ENCODE data around the gene PTPRG.

PTPRG gene

DNA sequence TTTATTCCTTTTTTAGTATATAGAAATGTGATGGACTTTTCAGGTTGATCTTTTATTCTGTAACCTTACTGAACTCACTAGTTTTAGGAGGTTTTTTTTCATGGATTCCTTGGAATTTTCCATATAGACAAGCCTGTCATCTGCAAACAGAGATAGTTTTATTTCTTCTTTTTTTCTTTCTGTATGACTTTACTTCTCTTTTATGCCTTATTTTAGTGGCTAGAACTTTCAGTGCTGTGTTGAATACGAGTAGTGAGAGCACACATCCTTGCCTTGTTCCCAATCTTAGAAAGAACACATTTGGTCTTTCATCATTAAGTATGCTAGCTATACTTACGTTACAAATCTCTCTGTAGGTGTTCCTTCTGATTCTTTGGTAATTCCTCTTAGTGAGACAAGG is 336.5 kb downstream of the PTPRG start:
- no peak for DNase-seq (ENCODE audit: low read depth)

DNA sequence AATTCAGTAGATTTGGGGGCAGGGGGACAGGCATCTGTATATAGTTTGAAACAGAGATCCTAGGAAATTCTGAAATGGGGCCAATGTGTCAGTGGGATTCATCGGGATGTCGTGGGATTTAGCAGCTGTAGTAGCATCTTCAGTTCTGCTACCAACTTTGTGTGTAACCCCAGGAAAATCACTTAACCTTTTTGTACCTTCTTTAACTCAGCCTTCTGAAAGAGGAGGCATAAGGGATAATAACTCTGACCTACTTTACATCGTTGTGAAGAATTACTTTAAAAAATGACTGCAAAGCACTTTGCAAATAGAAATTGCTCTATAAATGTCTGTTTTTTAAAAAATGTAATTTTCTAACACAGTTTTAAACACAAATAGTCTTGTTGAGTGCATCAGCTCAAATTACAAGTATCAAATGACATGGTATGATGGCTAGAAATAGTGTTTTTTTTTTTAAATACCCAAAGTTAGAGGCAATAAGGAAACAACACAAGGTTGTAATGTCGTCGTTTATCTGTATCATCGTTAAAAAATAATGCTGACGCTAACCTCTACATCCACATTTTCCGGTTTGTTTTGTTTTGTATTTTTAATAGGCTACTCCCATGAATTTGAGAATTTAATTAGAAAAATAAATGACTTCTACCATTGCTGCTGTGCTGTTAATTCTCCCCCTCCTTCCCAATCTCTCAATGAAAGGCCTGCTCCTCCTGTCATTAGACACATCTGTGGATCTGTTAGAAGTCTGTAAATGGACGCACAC is 338.5 kb downstream of the PTPRG start:
- DNase-seq (ENCODE audit: low read depth) = no peak

DNA sequence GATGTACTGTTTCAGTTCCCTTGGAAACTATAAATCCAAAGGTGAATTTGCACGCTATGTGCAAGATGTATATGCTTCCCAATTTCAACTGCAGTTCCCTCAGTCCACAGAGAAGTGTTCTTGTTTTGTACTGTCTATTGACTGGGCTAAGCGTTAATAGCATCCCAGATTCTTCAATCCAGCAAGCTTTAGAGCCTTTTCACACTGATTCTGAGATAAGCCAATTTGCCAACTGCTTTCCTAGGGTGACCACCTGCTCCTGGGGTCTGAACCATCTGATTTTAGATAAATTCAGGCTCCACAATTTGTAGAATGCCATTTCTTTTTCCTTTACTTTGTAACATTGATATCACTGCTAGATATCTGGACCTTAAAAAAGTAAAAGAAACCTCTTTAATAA is 340.1 kb downstream of the PTPRG start:
- no peak for DNase-seq (ENCODE audit: low read depth)

DNA sequence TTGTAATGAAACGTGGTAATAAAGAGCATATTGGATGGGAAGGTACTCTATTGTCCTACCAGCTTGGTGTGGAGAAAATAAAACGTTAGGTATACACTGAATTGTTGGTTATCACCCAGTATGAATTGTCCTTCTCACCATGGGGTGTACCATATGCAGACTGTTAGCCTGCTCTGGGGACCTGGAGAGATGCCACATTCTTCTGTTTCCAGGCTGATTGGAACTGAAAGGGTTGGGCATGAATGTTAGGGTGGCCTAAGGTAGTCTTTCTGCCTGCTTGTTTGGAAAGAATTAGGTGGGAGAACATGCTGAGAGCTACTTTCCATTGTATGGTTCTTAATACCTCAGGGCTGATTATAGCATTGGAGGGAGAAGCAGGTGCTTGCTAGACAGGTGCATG is 340.6 kb downstream of the PTPRG start:
- no peak for DNase-seq (ENCODE audit: low read depth)

DNA sequence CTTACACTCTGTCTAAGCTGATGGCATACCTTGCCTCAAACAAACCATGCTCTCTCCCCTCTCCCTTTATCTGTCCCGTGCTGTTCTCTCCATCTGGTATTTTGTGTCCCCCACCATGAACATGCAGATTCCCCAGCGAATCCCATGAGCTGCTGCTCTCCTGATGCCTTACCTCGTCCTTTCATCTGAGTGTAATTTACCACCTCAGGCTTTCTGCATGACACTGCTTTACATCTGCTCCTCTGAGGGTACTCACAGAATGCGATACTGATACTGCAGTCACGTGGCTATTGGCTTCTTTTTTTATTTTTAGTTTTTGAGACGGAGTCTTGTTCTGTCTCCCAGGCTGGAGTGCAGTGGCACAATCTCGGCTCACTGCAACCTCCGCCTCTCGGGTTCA is 341.7 kb downstream of the PTPRG start:
- DNase-seq (ENCODE audit: low read depth) = no peak

DNA sequence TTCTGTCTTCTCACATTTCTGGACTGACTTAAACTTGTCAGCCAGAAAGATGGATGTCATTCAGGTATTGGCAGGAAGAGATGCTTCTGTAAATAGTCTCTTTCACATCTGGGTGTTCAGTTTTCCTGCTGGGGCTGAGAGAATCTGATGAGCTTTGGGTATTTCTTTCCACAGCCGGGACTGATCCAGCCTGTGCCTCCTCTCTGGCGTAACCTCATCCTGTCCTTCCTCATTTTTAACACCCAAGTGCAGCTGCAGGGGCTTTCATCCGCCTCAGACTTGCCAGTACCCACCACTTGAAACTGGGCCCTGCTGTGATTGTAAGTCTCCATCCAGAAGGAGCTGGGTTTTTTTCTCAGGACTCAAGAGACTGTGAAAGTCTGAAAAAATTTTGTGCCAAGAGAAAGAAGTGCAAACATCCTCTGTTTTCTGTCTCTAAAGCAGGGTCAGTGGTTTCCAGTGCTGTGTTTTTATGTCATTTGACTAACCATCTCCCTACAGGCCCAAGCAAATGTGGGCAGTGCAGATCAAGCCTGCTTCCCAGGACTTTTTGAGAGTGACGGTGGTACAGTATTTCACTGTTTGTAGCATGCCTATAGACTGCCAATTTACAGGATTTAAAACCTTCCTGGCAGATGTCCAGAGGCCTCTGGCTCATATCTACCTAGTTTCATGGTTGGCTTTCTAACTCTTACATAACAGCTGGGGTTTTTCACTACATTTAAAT is 342.7 kb downstream of the PTPRG start:
- DNase-seq (ENCODE audit: low read depth) = no peak

DNA sequence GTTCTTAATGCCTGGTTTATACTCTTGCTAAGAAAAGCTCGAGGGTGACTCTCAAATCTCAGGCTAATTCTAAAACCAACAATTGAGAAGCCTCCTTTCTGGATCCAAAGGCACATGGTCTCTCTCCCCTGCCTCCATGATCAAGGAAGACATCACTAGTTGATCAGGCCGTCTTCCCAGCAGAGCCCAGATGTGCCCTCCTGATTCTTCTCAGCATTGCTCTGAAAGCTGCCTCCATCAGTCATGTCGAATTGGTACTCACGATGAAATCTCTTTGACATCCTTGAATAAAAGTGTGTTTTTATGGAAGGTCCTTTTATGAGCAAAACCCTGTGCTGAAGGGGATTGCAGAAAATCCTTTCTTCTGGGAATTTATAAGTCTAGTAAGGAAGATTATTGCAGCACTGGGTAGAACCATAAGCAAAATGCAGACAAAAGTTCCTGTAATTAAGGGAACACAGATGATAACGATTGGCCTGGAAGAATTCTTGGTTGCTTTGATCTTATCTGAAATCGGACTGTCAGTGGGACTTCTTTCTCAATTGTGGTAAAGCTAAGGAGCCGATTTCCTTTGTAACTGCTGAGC is 345.9 kb downstream of the PTPRG start:
- DNase-seq (ENCODE audit: low read depth) = no peak

DNA sequence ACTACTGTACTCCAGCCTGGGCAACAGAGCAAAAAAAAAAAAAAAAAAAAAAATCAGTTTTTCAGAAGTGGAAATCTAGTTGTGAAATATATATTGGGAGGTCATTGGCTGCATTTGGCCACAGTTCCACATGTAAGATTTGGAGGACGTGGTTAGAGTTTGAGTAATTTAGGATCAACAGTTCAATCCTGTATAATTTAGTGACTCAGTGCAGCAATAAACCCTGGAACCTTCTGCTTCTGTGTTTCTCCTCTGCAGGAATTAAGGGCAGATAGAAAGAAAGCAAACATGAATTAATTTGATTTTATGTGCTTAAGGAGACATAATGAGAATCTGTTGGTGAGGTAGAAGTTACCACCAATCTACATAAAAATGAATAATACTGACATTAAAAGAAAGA is 347.0 kb downstream of the PTPRG start:
- DNase-seq (ENCODE audit: low read depth) = no peak

DNA sequence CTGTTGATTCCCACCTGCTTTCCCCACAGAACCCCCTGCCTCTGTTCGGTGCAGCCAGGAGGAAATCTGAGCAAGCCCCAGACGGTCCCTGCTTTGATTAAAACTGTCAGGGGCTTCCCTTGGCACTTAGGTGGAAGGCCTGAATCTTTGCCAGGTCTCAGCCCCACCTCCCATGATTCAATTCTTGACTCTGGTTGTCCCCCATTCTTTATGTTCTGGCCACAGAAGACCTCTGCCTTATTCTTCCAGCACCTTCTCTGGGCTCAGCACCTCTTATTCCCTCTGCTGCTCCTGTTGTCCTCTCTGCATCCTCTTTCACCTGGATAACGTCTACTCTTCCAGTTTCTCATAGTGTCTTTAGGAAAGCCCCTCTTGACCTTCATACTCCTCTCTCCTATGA is 349.4 kb downstream of the PTPRG start:
- DNase-seq (ENCODE audit: low read depth) = no peak

DNA sequence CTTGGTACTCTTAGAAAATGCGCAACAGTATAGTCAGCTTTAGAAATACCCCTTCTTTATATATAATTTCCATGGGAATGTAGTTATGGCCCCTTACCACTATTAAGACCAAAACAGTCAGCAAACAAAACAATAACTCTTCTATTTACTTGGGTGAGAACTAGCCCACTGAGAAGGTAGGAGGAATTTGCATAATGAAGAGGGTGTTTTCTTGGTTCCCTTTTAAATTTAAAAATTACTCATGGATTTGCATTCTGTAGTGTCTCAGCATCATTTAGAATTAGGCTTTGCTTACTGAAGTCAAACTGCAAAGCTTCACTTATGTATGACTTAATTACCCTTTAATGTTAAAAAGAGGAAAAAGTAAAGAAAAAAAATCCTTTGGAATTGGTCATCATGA is 350.8 kb downstream of the PTPRG start:
- DNase-seq (ENCODE audit: low read depth) = no peak

DNA sequence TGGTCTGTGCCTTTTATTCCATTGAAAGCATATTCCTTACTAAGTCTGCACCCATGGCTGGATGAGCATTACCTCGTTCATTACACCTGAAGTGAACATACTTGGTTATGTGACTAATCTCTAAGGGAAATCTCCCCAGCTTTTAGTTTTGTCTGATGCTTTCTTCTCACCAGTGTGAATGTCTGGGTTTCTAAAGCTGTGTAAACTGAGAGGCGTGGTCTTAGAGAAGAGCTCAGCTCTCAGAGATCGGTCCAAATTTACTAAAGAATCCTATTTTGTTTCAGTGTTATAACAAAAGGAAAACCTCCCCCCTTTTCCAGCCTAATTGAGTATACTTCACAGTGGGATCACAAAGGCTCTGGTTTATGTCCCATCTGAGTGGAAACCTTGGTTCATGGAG is 352.3 kb downstream of the PTPRG start:
- no peak for DNase-seq (ENCODE audit: low read depth)

DNA sequence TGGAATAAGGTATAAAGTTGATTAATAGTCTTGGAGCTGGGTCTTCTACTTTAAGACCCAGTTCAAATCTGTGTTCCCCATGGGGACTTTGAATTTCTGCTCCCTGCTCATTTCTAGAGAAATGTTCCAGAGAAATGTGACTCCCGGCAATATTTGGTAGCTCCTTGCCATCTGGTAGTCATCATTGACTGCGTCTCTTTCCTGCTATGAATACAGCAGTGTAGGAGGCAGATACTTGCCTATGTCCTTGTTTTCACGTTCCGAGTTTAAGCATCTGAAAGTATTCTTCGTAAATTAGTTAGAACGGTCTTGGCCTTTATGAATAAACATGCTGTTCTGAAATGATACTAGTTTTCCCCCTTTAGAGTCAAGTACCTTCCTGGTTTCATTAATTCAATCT is 352.9 kb downstream of the PTPRG start:
- no peak for DNase-seq (ENCODE audit: low read depth)

DNA sequence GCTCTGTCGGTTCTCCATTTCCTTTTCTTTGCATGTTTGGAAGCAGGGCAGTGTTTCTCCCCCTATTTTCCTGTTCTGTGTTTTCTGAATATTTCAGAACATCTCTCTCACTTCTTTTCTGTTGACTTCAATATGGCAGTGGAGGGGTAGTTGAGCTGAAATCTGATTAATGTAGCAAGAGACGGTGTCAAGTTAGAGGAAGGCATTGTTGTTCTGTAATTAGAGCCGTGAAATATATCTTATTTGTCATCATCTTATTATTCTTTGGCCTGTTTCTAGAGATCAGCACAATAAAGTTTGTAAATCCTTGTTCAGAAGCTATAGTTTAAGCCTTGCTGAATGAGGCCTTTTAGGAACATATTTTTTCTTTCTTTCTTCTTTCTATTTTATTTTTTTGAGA is 353.9 kb downstream of the PTPRG start:
- no peak for DNase-seq (ENCODE audit: low read depth)

DNA sequence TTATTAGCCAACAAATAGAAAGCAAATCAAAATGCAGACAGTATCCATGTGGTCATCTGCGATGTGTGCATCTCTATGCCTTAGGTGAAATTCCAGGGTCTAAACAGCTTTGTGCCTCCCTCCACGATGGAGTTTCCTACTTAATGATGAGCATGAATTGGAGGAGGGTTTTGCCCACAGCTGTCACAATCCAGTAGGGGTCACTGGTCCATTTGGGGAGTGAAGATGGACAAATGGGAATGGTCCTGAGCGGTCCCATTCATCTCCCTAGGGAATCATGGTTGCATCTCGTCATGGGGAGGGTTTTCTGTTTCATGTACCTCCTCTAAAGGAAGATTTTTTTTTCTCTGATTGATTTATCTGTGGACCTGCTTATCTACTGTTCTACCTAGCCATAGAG is 358.0 kb downstream of the PTPRG start:
- DNase-seq (ENCODE audit: low read depth) = no peak

DNA sequence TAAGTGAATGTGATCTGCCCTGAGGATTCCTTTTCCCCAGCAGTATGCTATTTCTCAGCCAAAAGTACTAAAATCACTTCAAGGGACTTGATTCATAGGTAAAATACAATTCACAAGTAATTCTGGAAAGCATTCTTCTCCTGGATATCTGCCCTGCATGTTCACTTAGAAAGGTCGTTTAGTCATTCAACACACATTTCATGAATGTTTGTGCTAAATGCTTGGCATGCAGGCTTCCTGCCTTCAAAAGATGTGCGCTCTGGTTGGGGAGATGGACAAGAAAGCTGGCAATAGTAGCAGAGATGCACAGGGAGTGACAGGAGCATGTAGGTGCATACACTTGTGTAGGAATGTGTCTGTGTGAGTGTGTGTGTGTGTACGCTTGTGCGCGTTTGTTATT is 360.7 kb downstream of the PTPRG start:
- DNase-seq (ENCODE audit: low read depth) = no peak

DNA sequence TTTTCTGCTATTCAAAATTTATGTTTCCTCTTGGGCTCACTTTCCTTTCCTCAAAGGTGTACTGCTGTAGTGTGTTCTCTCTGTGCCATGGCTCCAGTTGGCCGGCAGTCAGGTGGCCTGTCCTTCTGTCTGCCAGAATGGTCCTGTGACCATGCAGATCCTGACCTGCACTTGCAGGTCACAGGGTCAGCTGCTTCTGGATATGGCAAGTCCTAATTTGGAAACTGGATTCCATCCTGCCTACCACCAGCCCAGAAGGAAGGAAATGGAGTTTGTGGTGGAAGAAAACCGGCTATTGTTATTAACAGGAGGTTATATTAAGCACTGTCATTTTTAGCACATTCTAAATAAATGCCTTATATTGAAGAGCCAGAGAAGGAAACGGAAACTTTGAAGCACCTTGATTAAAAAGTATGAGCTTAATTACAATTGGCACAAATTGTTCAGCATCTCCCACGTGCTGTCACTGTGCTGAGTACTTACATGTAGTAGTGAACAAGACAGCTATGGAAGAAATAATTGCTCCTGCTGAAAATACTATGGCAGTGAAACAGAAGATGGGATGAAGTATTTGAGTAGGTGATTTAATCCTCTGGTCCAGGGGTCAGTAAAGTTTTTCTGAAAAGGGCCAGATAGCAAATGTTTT is 362.8 kb downstream of the PTPRG start:
- no peak for DNase-seq (ENCODE audit: low read depth)

DNA sequence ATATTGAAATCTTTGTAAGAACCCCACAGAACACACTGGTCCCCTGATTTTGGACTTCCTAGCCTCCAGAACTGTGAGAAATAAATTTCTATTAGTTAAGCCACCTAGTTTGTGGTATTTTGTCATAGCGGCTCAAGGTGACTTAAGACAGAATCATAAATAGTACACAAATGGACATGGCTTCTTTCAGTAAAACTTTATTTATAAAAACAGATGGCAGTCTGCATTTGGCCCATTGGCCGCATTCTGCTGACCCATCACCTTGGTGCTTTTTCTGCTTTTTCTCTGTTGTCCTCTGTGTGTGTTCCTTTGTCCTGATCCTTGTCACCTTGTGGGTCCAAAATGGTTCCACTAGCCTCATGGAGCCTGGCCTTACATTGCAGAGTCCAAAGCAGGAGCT is 363.6 kb downstream of the PTPRG start:
- no peak for DNase-seq (ENCODE audit: low read depth)

DNA sequence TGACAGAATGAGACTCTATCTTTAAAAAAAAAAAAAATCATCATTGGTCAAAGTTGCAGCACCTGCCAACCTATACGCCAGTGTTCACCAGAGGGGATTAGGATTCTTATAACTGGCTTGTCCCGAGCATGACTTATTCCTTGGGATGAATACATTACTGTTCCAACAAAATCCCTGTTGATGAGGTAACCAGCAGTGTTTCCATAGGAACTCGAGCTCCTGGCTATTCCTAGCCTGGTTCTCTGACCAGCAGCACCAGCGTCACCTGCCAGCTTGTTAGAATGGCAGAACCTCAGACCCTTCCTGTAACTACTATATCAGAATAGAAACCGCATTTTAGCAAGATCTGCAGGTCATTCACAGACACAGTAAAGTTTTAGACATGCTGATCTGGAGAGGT is 364.4 kb downstream of the PTPRG start:
- no peak for DNase-seq (ENCODE audit: low read depth)

DNA sequence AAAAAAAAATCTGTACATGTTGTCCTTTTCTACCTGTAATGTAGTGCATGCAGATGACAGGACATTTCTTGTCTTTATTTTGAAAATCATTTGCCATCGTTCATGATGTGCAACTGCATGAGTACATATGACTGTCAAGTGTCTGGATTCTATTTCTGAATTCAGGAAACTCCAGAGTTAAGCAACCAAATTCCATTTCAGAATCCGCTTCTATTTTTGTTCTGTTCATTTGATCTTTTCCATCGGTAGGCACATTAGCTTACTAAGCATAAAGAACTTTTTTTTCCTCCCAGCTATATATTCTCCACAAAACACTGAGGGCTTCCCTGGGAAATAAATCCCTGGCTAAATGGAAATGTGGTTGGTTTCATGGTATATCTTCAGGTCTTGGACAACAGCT is 365.6 kb downstream of the PTPRG start:
- DNase-seq (ENCODE audit: low read depth) = no peak

DNA sequence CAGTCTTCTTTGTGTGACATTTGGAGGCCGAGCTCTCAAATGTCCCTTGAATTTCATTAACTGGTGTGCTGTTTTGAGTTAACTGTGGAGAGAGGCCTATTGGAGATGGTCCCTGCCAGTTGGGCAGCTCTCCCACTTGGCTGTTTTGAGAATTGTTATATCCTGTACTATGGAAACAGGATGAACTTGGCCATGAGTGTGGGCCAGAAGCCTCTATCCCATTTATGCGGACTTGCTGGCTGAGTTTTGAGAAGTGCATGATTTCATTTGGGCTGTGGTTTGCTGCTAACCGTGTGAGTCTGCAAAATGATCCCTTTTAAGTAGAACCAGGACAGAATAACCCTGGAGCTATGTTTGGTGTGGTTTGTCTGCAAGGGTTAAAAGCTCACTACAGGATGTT is 366.0 kb downstream of the PTPRG start:
- no peak for DNase-seq (ENCODE audit: low read depth)

DNA sequence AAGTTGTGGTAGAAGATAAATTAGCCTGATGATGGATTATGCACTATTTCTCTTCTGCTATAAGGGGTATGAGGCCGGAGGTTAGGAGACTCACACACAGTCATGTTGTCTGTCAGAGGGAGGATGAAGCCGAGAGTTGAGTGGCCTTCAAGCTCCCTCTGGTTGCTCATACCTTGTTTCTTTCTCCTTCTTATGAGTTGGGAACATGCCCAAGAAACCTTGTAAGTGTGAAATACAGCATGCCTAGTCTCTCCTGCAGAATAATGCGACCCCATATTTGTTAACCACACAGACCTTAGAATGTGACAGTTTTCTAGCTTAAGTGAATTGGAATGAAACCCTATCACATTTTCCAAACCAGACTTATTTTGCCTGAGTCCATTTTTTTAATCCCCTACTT is 366.7 kb downstream of the PTPRG start:
- DNase-seq (ENCODE audit: low read depth) = no peak

DNA sequence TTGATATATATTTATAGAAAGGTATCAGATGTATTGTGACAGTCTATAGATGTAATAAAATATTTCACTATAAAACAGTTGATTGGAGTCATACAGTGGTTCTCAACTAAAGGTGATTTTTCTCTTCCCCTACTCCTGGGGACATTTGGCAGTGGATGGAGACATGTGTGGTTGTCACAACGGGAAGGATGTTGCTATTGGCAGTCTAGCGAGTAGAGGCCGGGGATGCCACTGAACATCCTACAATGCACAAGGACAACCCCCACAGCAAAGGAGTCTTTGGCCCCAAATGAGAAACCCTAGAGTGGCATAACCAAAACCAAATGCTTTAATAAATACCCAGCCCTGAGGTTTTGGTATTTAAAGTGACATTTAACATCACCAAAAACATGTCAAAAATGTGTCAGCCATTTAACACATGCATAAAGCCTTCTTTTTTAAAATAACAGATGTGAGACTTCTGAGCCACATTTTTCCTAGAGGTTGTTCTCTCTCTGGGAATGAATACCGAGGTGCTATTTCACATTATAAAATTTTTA is 367.5 kb downstream of the PTPRG start:
- DNase-seq (ENCODE audit: low read depth) = no peak

DNA sequence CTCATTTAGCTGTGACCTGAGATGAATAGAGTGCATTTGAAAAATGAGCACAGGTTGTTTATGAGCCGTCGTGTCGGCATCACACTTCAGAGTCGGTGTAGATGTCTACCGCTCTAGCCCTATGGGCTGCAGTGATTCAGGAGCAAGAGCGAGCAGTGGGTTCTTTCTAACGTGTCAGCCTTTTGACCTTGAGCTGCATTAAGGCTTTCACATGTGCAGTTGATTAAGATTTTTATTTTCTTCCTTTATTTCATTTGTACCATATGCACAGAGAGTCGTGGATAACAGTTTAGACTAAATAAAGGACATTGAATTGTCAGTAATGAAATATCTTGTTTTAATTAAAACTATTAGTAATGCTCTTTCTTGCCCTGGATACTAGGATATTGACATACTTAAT is 368.2 kb downstream of the PTPRG start:
- DNase-seq (ENCODE audit: low read depth) = no peak

All from stimulated activated CD8-positive, alpha-beta memory T cell treated with anti-CD3 and anti-CD28 coated beads, Interleukin-15, amount 100 ng/mL, for 24 hours (primary cell).